OCI-LY1 (cell line): ENCODE measurements around the gene FILIP1L.

ENCODE experiments used
- H2AFZ ChIP-seq: fragments of 200-600 bp; sonication (generic), shearing (Covaris generic); 2 replicates; pipeline ENCODE4 v1.6.0; 2014; ENCODE audit warnings: antibody characterized with exemption, mild to moderate bottlenecking, low read length
- H3F3A ChIP-seq: fragments of 200-600 bp; sonication (generic), shearing (Covaris generic); 2 replicates; pipeline ENCODE4 v1.6.0; 2014; ENCODE audit warnings: mild to moderate bottlenecking, antibody characterized with exemption, low read length, moderate library complexity; ENCODE audit not compliant: insufficient read depth
- H3K27ac ChIP-seq: fragments of 200-600 bp; sonication (generic); 2 replicates; pipeline ENCODE4 v1.5.1; 2014; ENCODE audit warnings: low read length, mixed run types, mild to moderate bottlenecking, low read depth; ENCODE audit not compliant: poor library complexity, severe bottlenecking
- H3K27me3 ChIP-seq: fragments of 200-600 bp; sonication (generic); 2 replicates; pipeline ENCODE4 v1.6.0; 2014; ENCODE audit warnings: antibody characterized with exemption, mild to moderate bottlenecking, low read length, moderate library complexity; ENCODE audit not compliant: insufficient read depth
- H3K36me3 ChIP-seq: fragments of 200-600 bp; sonication (generic); 2 replicates; pipeline ENCODE4 v1.6.1; 2014; ENCODE audit warnings: mild to moderate bottlenecking, antibody characterized with exemption, low read length, moderate library complexity, mixed read lengths; ENCODE audit not compliant: insufficient read depth
- H3K4me1 ChIP-seq: fragments of 200-600 bp; sonication (generic); 2 replicates; pipeline ENCODE4 v1.5.1; 2014; ENCODE audit warnings: mild to moderate bottlenecking, low read length, moderate library complexity; ENCODE audit not compliant: insufficient read depth, severe bottlenecking
- H3K4me2 ChIP-seq: fragments of 200-600 bp; sonication (generic), shearing (Covaris generic); 2 replicates; pipeline ENCODE4 v1.6.1; 2014; ENCODE audit warnings: low read length
- H3K4me3 ChIP-seq: fragments of 200-600 bp; sonication (generic); 2 replicates; pipeline ENCODE4 v1.5.1; 2014; ENCODE audit warnings: low read length, low read depth, mild to moderate bottlenecking, mixed read lengths; ENCODE audit not compliant: poor library complexity, severe bottlenecking
- H3K79me2 ChIP-seq: fragments of 200-600 bp; shearing (Covaris generic); 2 replicates; pipeline ENCODE4 v1.6.1; 2016; ENCODE audit warnings: mixed run types, low read length, mixed read lengths; ENCODE audit not compliant: insufficient read depth
- H3K9ac ChIP-seq: fragments of 200-600 bp; sonication (generic), shearing (Covaris generic); 2 replicates; pipeline ENCODE4 v1.6.1; 2014; ENCODE audit warnings: mild to moderate bottlenecking, low read length, mixed read lengths
- H3K9me2 ChIP-seq: fragments of 200-600 bp; sonication (generic), shearing (Covaris generic); 2 replicates; pipeline ENCODE4 v1.6.1; 2014; ENCODE audit warnings: low read depth, mild to moderate bottlenecking, low read length, mixed read lengths
- H3K9me3 ChIP-seq: fragments of 200-600 bp; shearing (Covaris generic); 2 replicates; pipeline ENCODE4 v1.6.1; 2014; ENCODE audit warnings: low read length, mixed read lengths
- H4K20me1 ChIP-seq: fragments of 200-600 bp; sonication (generic), shearing (Covaris generic); 2 replicates; pipeline ENCODE4 v1.6.0; 2016; ENCODE audit warnings: mild to moderate bottlenecking, low read length; ENCODE audit not compliant: insufficient read depth
- EZH2 ChIP-seq: fragments of 200-600 bp; sonication (generic), shearing (Covaris generic); IDR thresholded peaks from 2 replicates; pipeline ENCODE4 v1.8.0; 2017; ENCODE audit warnings: borderline replicate concordance, mixed run types, mild to moderate bottlenecking, antibody characterized with exemption, low read length, moderate library complexity, mixed read lengths
- TF ChIP-seq, protein P1 (sequence below): fragments of 200-600 bp; sonication (generic), shearing (Covaris generic); IDR thresholded peaks from 2 replicates; pipeline ENCODE4 v1.5.1; 2017; ENCODE audit warnings: mild to moderate bottlenecking, antibody characterized with exemption, low read length, moderate library complexity, mixed read lengths

FILIP1L gene

DNA sequence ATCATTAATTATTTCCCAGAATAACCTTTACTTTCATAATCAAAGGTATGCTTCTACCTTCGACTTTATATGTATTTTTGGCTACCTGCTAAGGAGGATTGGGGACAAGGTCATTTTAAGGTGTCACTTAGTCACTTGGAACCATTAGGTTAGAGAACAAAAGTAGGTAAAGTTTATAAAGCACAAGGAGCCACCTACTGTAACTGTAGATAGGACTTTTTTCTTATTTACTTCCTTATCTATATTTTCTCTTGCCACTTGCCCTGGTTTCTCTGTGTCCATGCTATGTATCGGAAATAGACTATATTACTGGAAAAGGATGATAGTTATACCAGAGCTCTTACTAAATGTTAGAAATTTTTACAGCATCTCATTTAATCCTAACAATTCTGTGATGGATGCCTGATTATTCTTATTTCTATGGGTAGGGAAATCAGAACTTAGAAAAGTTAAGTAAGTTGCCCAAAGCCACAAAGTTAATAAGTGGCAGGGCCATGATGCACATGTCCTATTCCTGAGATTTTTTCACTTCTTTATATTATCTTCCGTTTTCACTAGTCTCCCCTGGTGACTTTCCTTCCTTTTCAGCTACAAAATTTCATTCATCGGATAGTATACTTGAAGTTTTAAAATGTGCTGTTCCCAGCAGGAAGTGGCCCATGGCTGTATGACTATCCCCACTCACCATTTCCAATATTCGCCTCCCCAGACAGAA lies 164.2 kb downstream of the FILIP1L start:
- Histone ChIP-seq H3F3A (no peaks in the 10 kb centered on the region), H2AFZ (no peak overlapping the region), H3K27me3 (no peaks in the 10 kb centered on the region), H3K4me2 (no peak overlapping the region), H3K79me2 (no peaks in the 10 kb centered on the region), H3K9me3 (no peaks in the 10 kb centered on the region), H3K4me3 (no peak overlapping the region), H4K20me1 (no peaks in the 10 kb centered on the region), H3K9me2 (no peaks in the 10 kb centered on the region), H3K36me3 (no peaks in the 10 kb centered on the region), H3K9ac (no peak overlapping the region), H3K4me1 (no peaks in the 10 kb centered on the region), H3K27ac (no peak overlapping the region)
- TF ChIP-seq, protein P1, sequence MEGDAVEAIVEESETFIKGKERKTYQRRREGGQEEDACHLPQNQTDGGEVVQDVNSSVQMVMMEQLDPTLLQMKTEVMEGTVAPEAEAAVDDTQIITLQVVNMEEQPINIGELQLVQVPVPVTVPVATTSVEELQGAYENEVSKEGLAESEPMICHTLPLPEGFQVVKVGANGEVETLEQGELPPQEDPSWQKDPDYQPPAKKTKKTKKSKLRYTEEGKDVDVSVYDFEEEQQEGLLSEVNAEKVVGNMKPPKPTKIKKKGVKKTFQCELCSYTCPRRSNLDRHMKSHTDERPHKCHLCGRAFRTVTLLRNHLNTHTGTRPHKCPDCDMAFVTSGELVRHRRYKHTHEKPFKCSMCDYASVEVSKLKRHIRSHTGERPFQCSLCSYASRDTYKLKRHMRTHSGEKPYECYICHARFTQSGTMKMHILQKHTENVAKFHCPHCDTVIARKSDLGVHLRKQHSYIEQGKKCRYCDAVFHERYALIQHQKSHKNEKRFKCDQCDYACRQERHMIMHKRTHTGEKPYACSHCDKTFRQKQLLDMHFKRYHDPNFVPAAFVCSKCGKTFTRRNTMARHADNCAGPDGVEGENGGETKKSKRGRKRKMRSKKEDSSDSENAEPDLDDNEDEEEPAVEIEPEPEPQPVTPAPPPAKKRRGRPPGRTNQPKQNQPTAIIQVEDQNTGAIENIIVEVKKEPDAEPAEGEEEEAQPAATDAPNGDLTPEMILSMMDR: no peak
- no peak for TF ChIP-seq EZH2

DNA sequence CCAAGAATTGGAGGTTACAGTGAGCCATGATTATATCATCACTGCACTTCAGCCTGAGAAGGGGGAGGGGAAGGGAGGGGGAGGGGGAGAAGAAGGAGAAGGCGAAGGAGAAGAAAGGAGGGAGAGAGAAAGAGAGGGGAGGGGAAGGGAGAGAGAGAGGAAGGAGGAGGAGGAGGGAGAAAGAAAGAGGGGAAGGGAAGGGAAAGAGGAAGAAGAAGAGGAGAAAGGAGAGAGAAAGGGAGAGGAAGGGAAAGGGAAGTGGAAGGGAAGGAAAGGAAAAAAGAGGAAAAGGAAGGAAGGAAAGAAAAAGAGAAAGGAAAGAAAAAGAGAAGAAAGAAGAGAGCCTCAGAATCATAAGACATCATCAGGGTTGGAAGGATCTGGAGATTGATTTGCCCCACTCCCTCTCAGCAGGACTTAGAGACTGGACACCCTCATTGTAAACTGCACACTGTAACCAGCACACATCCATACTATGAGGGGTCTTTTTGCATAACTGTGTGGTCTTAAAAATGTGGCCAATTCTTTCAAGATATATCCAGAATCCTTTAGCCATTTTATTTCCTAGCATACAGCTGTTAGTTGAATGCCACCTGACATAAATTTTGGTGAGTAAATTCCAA lies 165.7 kb downstream of the FILIP1L start:
- no peaks in the 10 kb centered on the region for H4K20me1 ChIP-seq
- no peak overlapping the region for H3K27ac ChIP-seq
- TF ChIP-seq EZH2: no peak
- TF ChIP-seq, protein P1: no peak
- H3K9me2 ChIP-seq: no peaks in the 10 kb centered on the region
- H3K79me2 ChIP-seq: no peaks in the 10 kb centered on the region
- H3K4me1 ChIP-seq: no peaks in the 10 kb centered on the region
- H3F3A ChIP-seq: no peaks in the 10 kb centered on the region
- H3K9ac ChIP-seq: no peak overlapping the region
- no peak overlapping the region for H3K4me3 ChIP-seq
- H2AFZ ChIP-seq: no peak overlapping the region
- H3K9me3 ChIP-seq: no peaks in the 10 kb centered on the region
- H3K27me3 ChIP-seq: no peaks in the 10 kb centered on the region
- no peaks in the 10 kb centered on the region for H3K36me3 ChIP-seq
- no peak overlapping the region for H3K4me2 ChIP-seq

DNA sequence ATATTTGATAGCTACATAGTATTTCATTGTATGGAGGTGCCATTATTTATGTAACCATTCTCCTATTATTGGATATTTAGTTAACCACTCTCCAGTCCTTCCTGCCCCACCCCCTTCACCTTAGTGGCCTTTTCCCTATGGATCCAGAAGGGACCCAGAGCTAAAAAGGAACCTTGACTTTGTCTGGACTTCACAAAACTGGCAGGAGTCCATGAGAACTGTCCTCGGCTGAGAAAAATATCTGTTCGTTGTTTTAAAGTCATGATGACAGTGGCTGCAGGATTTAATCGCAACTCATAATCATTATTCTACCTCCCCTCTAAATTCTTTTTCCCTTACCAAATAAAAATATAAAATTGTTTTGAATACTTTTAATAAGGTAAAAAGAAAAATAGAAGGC lies 166.9 kb downstream of the FILIP1L start:
- H3K9ac ChIP-seq: no peak overlapping the region
- no peaks in the 10 kb centered on the region for H3K79me2 ChIP-seq
- H3K36me3 ChIP-seq: no peaks in the 10 kb centered on the region
- TF ChIP-seq, protein P1: no peak
- no peak for TF ChIP-seq EZH2
- H3K9me3 ChIP-seq: no peaks in the 10 kb centered on the region
- no peaks in the 10 kb centered on the region for H3F3A ChIP-seq
- no peaks in the 10 kb centered on the region for H3K9me2 ChIP-seq
- no peak overlapping the region for H3K4me3 ChIP-seq
- no peak overlapping the region for H3K4me2 ChIP-seq
- no peak overlapping the region for H2AFZ ChIP-seq
- H3K27ac ChIP-seq: no peak overlapping the region
- no peaks in the 10 kb centered on the region for H3K27me3 ChIP-seq
- no peaks in the 10 kb centered on the region for H3K4me1 ChIP-seq
- no peaks in the 10 kb centered on the region for H4K20me1 ChIP-seq
